ENCODE measurements around the gene SUFU. TPM values are rescaled to one million over a fixed set of nuclear protein-coding genes. Genes with fewer than 3 reads are reported as not detected.
"Not testable (repeated sequence)": the region's sequence is repeated elsewhere in the genome, so short reads cannot be mapped to it uniquely, and the experiment has no call there.

SUFU gene
- total RNA-seq, 1 donor from 2014 or later: 9.4 TPM

- ATAC-seq: peak; percentile 49
These were observed 10.9 kb downstream of the SUFU start for GRCh38 chr10:102514487-102515311.

DNA sequence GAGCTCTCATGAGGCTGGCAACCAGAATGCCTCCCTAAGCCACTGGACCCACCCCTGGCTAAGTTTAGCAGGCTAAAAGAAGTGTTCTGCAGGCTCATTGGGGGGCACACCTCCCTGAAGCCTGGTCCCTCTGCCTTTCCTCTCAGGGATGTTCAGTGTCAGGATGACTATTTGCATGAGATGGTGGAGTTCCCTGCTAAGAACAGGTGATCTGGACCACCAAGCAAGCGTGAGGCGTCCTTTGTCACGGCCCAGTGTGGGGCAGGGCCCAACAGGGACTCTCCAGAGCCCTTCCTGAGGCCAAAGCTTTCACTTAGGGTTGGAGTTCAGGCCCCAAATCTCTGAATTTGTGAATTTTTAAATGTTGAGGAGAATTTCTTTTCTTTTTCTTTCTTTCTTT lies 12.0 kb downstream of the SUFU start:
- no peak for ATAC-seq

GRCh38 chr10:102517553-102517952 lies 13.8 kb downstream of the SUFU start:
- no peak for ATAC-seq

GRCh38 chr10:102519246-102519825 lies 15.6 kb downstream of the SUFU start:
- no peak for ATAC-seq

GRCh38 chr10:102522874-102523249 lies 19.1 kb downstream of the SUFU start:
- ATAC-seq: no peak

DNA sequence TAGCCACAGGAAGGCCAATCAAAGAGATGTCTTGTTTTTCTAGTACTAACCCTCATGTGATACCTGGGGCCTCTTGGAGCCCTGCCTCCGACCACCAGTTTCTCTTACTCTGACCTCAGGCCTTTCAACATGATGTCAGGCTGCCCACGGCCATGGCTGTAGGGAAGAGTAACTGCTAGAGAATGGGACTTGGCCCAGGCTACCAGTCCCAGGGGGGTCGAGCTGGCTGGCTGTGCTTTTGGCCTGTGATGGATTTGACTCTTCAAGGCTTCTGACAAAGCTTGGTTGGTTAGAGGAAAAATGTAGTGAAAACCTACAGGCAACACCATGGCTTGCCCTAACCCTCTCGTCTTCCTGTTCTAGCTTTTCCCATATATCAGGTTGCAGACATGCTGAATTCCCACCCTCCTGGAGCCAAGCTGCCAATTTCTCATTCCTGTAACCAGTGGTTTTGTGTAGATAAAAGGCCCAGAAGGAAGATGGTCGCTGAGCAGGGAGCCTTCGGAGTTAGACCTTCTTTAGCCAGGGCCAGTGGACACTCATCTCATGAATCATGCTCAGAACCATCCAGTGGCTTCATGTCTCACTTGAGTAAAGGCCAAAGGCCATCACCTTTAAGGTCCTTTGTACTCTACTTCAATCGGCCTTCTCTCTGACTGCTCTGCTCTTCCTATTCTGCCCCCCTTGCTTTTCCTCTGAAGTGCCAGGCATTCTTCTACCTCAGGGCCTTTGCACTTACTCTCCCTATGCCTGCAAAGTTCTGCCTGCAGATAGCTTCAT lies 19.7 kb downstream of the SUFU start:
- ATAC-seq: no peak

DNA sequence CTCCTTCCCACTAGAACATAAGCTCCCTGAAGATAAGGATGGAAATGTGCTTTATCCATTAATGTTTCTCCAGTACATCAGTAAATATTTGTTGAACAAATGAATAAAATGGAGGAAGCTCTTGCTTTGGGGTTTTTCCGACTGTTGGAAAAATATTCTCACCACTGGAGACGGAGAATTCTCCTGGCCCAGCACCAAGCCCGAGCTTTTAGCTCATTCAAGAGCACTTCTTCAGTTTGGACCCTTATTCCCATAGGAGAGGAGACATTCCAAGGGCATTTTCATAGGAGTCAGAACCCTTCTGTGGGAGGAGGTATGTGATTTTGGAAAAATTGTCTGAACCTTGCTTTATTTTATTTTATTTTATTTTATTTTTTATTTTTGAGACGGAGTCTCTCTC lies 21.0 kb downstream of the SUFU start:
- no peak for ATAC-seq

- no peak for ATAC-seq
These were observed 23.8 kb downstream of the SUFU start for GRCh38 chr10:102527546-102527945.

DNA sequence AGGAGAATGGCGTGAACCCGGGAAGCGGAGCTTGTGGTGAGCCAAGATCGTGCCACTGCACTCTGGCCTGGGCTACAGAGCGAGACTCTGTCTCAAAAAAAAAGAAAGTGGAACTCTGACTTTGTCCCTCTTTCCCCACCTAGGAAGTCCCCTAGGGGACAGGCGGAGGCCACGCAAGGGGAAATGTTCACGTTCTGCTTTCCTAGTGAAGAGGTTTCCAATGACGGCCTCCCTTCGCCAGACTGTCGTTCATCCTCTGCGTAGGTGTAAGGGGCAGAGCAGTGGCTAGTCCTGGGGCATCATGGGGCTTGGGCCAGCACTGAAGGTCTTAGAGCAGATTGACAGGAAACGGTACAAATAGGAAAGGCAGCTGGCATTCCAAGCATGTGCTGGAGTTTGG lies 30.6 kb downstream of the SUFU start:
- no peak for ATAC-seq

DNA sequence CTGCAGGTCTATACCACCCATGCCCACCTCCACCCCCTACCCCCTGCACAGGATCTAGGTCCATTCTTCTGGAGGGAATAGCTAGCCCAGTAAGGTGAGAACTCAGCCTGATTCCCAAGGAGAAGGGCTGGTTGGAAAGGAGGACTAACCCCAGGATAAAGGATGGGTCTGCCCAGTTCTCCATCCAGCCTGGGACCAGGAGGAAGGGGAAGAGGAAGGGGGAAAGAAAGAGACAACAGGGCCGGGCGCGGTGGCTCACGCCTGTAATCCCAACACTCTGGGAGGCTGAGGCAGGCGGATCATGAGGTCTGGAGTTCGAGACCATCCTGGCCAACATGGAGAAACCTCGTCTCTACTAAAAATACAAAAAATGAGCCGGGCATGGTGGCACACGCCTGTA lies 31.2 kb downstream of the SUFU start:
- ATAC-seq: not testable (repeated sequence)

- ATAC-seq: no peak
These were observed 31.8 kb downstream of the SUFU start for GRCh38 chr10:102535481-102536147.

DNA sequence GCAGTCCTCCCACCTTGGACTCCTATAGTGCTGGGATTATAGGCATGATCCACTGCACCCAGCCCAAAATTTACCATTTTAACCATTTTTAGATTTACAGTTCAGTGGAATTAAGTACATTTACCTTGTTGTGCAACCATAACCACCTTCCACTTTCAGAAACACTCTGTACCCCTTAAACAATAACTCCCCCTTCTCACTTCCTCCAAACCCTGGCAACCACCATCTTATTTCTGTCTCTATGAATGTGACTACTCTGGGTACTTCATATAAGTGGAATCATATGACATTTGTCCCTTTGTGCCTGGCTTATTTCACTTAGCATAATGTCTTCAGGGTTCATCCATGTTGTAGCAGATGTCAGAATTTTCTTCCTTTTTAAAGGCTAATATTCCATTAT lies 33.6 kb downstream of the SUFU start:
- no peak for ATAC-seq

- no peak for ATAC-seq
These were observed 34.2 kb downstream of the SUFU start for GRCh38 chr10:102537948-102538347.

- no peak for ATAC-seq
These were observed 35.0 kb downstream of the SUFU start for GRCh38 chr10:102538811-102539210.

DNA sequence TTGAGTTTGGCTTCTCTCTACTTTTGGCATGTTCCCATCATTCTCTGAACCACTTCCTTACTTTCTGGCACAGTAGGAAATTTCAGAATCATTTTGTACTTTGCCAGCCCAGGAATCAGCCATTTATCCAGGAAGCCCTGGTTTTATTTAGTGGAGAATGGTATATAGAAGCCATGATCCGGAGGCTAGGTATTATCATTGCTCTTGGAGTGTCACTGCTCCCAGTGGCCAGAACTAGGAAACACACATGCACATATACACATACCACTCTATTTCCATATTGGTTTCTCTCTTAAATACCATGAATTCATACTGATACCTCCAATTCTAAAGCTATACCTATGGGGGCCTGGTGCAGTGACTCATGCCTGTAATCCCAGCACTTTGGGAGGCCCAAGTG lies 36.3 kb downstream of the SUFU start:
- ATAC-seq: peak; percentile 59

GRCh38 chr10:102542800-102543418 lies 39.1 kb downstream of the SUFU start:
- ATAC-seq: no peak

DNA sequence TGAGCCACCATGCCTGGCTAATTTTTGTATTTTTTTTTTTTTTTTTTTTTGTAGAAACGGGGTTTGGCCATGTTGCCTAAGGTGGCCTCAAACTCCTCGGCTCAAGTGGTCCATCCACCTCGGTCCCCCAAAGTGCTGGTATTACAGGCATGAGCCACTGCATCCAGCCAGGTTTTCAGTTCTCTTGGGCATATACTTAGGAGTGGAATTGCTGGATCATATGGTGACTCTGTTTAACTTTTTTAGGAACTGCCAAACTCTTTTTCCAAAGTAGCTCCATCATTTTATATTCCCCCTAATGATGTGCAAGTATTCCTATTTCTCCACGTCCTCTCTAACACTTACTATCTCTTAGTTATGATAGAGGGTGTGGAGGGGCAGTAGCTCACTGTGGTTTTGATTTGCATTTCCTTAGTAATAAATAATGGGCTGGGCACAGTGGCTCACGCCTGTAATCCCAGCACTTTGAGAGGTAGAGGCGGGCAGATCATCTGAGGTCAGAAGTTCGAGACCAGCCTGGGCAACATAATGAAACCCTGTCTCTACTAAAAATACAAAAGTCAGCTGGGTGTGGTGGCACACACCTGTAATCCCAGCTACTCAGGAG lies 41.6 kb downstream of the SUFU start:
- no peak for ATAC-seq

DNA sequence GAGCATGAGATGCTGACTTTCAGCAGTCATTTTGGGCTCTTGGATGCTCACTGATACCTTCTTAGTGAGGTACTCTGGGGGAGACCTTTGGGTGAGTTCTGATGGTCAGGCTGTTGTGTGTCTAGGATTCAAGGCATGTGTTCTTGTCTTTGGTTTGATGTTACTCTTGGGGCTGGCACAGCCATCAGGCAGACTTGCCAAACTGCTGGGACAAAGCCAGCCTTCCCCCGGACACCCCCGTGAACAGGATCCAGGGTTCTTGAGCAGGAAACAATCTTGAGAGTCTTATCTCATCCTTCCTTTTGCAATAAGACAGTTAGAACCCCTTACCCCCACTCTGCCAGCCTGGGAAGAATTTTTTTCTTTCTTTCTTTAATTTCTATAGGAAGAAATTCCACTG lies 42.2 kb downstream of the SUFU start:
- no peak for ATAC-seq

DNA sequence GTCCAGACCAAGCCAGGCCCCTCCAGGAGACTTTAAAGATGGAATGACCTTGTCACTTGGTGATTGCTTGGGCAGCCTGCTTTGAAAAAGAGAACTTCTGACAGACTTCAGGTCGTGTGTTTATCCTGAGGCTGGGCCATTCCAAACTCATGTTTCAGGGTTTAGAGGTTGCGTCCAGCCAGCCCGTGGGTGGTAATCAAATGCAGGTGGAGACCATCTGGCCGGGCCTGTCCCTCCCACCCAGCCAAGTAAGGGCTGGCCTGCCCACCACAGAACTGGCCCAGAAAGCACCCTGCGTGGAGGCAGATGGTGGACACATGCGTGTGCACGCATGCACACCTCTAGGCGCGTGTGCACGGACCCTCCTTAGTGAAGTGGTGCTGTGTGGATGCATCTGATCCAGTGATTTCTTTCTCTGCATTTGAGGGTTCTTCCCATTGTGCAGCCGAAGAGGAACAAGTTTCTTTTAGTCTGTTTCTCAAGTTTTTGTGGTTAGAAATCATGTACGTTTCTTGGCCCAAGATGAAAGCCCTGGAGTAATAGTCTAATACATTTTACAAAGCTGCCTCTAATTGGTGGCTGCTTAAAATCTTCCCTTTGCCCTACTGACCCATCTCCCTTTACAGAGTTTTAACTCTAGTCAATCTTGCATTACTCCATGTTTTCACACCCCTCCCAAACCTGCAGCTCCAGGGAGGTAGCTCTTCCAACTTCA lies 43.0 kb downstream of the SUFU start:
- no peak for ATAC-seq

GRCh38 chr10:102549549-102549948 lies 45.8 kb downstream of the SUFU start:
- ATAC-seq: no peak

DNA sequence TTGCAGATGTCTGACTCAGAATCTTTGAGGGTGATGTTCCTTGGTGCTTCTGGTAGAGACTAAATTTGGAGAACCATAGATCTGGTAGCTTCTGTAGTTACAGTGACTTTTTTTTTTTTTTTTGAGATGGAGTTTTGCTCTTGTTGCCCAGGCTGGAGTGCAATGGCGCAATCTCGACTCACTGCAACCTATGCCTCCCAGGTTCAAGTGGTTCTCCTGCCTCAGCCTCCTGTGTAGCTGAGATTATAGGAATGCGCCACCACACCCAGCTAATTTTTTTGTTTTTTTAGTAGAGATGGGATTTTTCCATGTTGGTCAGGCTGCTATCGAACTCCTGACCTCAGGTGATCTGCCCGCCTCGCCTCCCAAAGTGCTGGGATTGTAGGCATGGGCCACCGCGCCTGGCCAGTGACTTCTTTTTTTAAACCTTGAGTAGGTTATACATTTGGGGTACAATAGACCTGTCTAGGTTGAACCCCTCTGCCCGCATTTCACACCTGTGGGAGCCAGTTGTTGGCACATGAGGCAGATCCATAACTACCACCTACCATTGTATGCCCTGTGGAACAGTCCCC lies 47.0 kb downstream of the SUFU start:
- no peak for ATAC-seq
